HEK293 (cell line): Measurements from ENCODE around the gene PHLDA1.
A peak's percentile ranks its signal among the peaks of the same experiment; 100 is the strongest.

ENCODE experiments used
- CTCF ChIA-PET: fragments of 350-600 bp; formaldehyde crosslinking; extraction: SDS; loops from one replicate; lab custom pipeline; 2021; ENCODE audit warnings: antibody characterized with exemption; lab: Yijun Ruan, JAX
- POLR2A ChIA-PET: fragments of 300-600 bp; formaldehyde crosslinking; extraction: SDS; loops from one replicate; lab custom pipeline; 2020; ENCODE audit warnings: antibody characterized with exemption, inconsistent platforms; lab: Yijun Ruan, JAX
- H3K27ac ChIP-seq: fragments of 200-500 bp; sonication (Bioruptor generic); 2 replicates; pipeline ENCODE4 v1.5.1; 2014; ENCODE audit warnings: low read depth, low read length, control low read depth, inconsistent platforms; ENCODE audit errors: extremely low read depth
- H3K36me3 ChIP-seq, 2 experiments: fragments of 200-500 bp in 1 of 2; sonication (Bioruptor generic) in 1 of 2; 1 replicate in 1 of 2; 2 replicates in 1 of 2; pipeline ENCODE4 v1.5.1; 2014 to 2017; ENCODE audit warnings: inconsistent platforms in 2 of 2, low read length in 2 of 2; ENCODE audit not compliant: control insufficient read depth in 2 of 2, insufficient read depth in 1 of 2
- H3K4me1 ChIP-seq: fragments of 200-500 bp; sonication (Bioruptor generic); 2 replicates; pipeline ENCODE4 v1.5.1; 2014; ENCODE audit warnings: mild to moderate bottlenecking, low read length, inconsistent platforms; ENCODE audit not compliant: control insufficient read depth, insufficient read depth
- H3K4me3 ChIP-seq: 2 replicates; pipeline ENCODE4 v1.5.1; 2011; ENCODE audit warnings: low read depth, mild to moderate bottlenecking, control low read depth, low read length, moderate library complexity
- H3K9me3 ChIP-seq: fragments of 200-500 bp; sonication (Bioruptor generic); 2 replicates; pipeline ENCODE4 v1.5.1; 2014; ENCODE audit warnings: low read depth, low read length, inconsistent platforms; ENCODE audit not compliant: control insufficient read depth, insufficient read depth
- BCL11B ChIP-seq: fragments of 450-650 bp; formaldehyde crosslinking; IDR thresholded peaks from 2 replicates; pipeline ENCODE4 v1.5.1; 2016; ENCODE audit warnings: low read depth, missing biosample characterization, missing genetic modification characterization
- GLI4 ChIP-seq: fragments of 450-650 bp; formaldehyde crosslinking; IDR thresholded peaks from 2 replicates; pipeline ENCODE4 v1.5.1; 2016; ENCODE audit warnings: missing biosample characterization, missing genetic modification characterization
- GLIS1 ChIP-seq: fragments of 450-650 bp; formaldehyde crosslinking; IDR thresholded peaks from 2 replicates; pipeline ENCODE4 v1.5.1; 2016; ENCODE audit warnings: missing biosample characterization, missing genetic modification characterization
- HOXD13 ChIP-seq: sonication (generic); formaldehyde crosslinking; IDR thresholded peaks from 2 replicates; pipeline ENCODE4 v1.8.0; 2022; ENCODE audit warnings: missing genetic modification reagents, borderline replicate concordance
- KLF8 ChIP-seq: fragments of 450-650 bp; formaldehyde crosslinking; IDR thresholded peaks from 2 replicates; pipeline ENCODE4 v1.5.1; 2016; ENCODE audit warnings: missing biosample characterization, missing genetic modification characterization
- MEIS1 ChIP-seq: sonication (generic); formaldehyde crosslinking; IDR thresholded peaks from 2 replicates; pipeline ENCODE4 v1.8.1; 2022; ENCODE audit warnings: missing genetic modification reagents, mild to moderate bottlenecking, borderline replicate concordance
- PRDM4 ChIP-seq: fragments of 450-650 bp; formaldehyde crosslinking; IDR thresholded peaks from 2 replicates; pipeline ENCODE4 v1.5.1; 2017; ENCODE audit warnings: missing biosample characterization, missing genetic modification characterization
- SCRT2 ChIP-seq: fragments of 450-650 bp; formaldehyde crosslinking; IDR thresholded peaks from 2 replicates; pipeline ENCODE4 v1.5.1; 2016; ENCODE audit warnings: missing biosample characterization, missing genetic modification characterization
- TSHZ1 ChIP-seq: fragments of 450-650 bp; formaldehyde crosslinking; IDR thresholded peaks from 2 replicates; pipeline ENCODE4 v1.5.1; 2016; ENCODE audit warnings: missing biosample characterization, missing genetic modification characterization, borderline replicate concordance
- ZNF148 ChIP-seq: fragments of 450-650 bp; formaldehyde crosslinking; IDR thresholded peaks from 2 replicates; pipeline ENCODE4 v1.5.0; 2017; ENCODE audit warnings: missing biosample characterization, missing genetic modification characterization, borderline replicate concordance
- ZNF223 ChIP-seq: fragments of 450-650 bp; formaldehyde crosslinking; IDR thresholded peaks from 2 replicates; pipeline ENCODE4 v1.5.1; 2016; ENCODE audit warnings: missing biosample characterization, missing genetic modification characterization
- ZNF24 ChIP-seq: fragments of 450-650 bp; formaldehyde crosslinking; IDR thresholded peaks from 2 replicates; pipeline ENCODE4 v1.5.1; 2016; ENCODE audit warnings: missing biosample characterization, missing genetic modification characterization
- ZNF350 ChIP-seq: fragments of 450-650 bp; formaldehyde crosslinking; IDR thresholded peaks from 2 replicates; pipeline ENCODE4 v1.5.0; 2017; ENCODE audit warnings: missing biosample characterization, mild to moderate bottlenecking, missing genetic modification characterization
- ZNF37A ChIP-seq: fragments of 450-650 bp; IDR thresholded peaks from 2 replicates; pipeline ENCODE4 v1.5.1; 2018; ENCODE audit warnings: missing biosample characterization, missing genetic modification characterization
- ZNF416 ChIP-seq: fragments of 450-650 bp; formaldehyde crosslinking; IDR thresholded peaks from 2 replicates; pipeline ENCODE4 v1.5.1; 2016; ENCODE audit warnings: missing biosample characterization, missing genetic modification characterization
- ZNF677 ChIP-seq: fragments of 450-650 bp; IDR thresholded peaks from 2 replicates; pipeline ENCODE4 v1.5.0; 2018; ENCODE audit warnings: missing biosample characterization, mild to moderate bottlenecking, missing genetic modification characterization, moderate library complexity
- ZNF785 ChIP-seq: fragments of 450-650 bp; formaldehyde crosslinking; IDR thresholded peaks from 2 replicates; pipeline ENCODE4 v1.5.1; 2016; ENCODE audit warnings: missing biosample characterization, missing genetic modification characterization
- ZSCAN4 ChIP-seq: fragments of 450-650 bp; formaldehyde crosslinking; IDR thresholded peaks from 2 replicates; pipeline ENCODE4 v1.5.1; 2017; ENCODE audit warnings: missing biosample characterization, missing genetic modification characterization
- TF ChIP-seq, protein P1 (sequence below): fragments of 450-650 bp; formaldehyde crosslinking; IDR thresholded peaks from 2 replicates; pipeline ENCODE4 v1.5.1; 2016; ENCODE audit warnings: missing biosample characterization, missing genetic modification characterization
- TF ChIP-seq, protein P2 (sequence below): fragments of 450-650 bp; formaldehyde crosslinking; IDR thresholded peaks from 2 replicates; pipeline ENCODE4 v1.5.1; 2016; ENCODE audit warnings: missing biosample characterization, missing genetic modification characterization

PHLDA1 gene

DNA sequence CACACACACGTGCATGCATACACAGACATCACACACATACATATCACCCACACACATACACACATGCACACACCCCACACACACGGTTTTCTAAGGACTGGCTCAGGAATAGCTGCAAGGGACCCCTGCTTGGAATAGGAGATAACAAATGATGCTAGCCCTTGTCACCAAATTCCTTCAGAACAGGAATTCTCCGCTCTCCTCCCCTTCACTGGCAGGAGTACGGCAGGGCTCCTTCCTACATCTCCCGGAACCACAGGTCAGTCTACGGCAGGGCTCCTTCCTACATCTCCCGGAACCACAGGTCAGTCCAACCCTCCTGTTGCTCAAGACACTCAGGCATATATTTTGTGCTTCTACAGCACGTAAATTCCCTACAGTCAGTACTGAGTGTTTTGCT, 23.9 kb downstream of the PHLDA1 start:
- Histone ChIP-seq H3K36me3 (no peaks in the 10 kb centered on the region), H3K9me3 (no peaks in the 10 kb centered on the region), H3K27ac (no peak overlapping the region), H3K4me3 (no peak overlapping the region), H3K4me1 (no peaks in the 10 kb centered on the region)
- ChIA-PET CTCF (no interaction called here), POLR2A (no interaction called here)
- TF ChIP-seq PRDM4 (tag by site-specific recombination) (no peak), SCRT2 (tag by site-specific recombination) (0 out of 2 replicates have a peak, but pooled peaks have one; percentile 16), GLI4 (tag by site-specific recombination) (0 out of 2 replicates have a peak, but pooled peaks have one; percentile 3)

DNA sequence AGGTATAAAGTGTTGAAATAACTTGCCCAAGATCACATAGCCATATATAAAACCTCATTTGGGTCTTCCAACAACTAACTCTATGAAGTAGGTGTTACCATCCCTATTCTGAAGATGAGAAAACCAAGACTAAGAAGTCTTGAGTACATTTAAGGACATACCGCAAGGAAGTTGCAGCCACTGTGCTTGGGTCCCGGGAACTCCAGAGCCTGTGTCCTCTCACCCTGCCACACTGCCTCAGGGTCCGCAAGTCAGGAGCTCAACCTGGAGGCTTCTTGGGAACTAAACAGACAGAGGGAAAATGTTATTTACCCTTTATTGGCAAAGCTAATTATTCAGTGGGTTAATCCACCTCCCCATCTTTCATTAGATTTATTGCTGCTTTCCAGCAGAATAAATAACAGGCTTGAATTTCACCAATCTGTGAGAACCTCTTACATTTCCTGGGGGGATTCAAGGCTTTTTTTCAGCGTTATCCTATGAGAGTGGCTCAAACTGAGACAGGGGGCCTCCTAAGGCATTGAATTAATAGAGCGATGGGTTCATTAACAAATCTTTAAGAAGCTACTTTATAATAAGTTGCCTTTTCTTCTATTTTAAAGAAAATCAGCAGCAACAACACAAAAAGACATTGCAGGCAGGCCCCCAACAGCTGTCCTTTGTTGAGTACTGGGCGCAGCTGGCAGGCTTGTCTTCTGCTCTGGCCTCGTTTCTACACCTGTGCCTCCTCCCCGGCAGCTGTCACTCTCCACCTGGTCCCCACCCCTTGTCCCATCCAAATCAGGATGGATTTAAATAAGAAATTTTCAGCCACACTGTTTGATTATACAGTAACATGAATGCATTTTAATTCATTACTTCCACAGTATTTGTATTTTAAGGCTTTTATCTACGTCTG, 25.3 kb downstream of the PHLDA1 start:
- ChIA-PET CTCF (no interaction called here), POLR2A (interaction anchor here (0.7 kb wide), 1 partner anchor 14 kb away, joined by 3 read pairs; no protein-coding TSS in a partner anchor)
- H3K9me3 ChIP-seq, result no peaks in the 10 kb centered on the region
- no peak overlapping the region for H3K4me3 ChIP-seq
- H3K36me3 ChIP-seq, result no peaks in the 10 kb centered on the region
- H3K4me1 ChIP-seq, result no peaks in the 10 kb centered on the region
- no peak overlapping the region for H3K27ac ChIP-seq
- TF ChIP-seq, protein P1, sequence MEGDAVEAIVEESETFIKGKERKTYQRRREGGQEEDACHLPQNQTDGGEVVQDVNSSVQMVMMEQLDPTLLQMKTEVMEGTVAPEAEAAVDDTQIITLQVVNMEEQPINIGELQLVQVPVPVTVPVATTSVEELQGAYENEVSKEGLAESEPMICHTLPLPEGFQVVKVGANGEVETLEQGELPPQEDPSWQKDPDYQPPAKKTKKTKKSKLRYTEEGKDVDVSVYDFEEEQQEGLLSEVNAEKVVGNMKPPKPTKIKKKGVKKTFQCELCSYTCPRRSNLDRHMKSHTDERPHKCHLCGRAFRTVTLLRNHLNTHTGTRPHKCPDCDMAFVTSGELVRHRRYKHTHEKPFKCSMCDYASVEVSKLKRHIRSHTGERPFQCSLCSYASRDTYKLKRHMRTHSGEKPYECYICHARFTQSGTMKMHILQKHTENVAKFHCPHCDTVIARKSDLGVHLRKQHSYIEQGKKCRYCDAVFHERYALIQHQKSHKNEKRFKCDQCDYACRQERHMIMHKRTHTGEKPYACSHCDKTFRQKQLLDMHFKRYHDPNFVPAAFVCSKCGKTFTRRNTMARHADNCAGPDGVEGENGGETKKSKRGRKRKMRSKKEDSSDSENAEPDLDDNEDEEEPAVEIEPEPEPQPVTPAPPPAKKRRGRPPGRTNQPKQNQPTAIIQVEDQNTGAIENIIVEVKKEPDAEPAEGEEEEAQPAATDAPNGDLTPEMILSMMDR (tag by site-specific recombination), result no peak
- TF ChIP-seq TSHZ1, result no peak
- TF ChIP-seq ZNF785 (tag by site-specific recombination), result no peak
- no peak for TF ChIP-seq KLF8
- TF ChIP-seq GLIS1 (tag by site-specific recombination), result no peak
- TF ChIP-seq HOXD13, result no peak
- TF ChIP-seq ZNF677 (tag by site-specific recombination), result no peak
- no peak for TF ChIP-seq MEIS1 (CRISPR knock-in tag)
- no peak for TF ChIP-seq ZNF416
- no peak for TF ChIP-seq ZNF148
- TF ChIP-seq, protein P2, sequence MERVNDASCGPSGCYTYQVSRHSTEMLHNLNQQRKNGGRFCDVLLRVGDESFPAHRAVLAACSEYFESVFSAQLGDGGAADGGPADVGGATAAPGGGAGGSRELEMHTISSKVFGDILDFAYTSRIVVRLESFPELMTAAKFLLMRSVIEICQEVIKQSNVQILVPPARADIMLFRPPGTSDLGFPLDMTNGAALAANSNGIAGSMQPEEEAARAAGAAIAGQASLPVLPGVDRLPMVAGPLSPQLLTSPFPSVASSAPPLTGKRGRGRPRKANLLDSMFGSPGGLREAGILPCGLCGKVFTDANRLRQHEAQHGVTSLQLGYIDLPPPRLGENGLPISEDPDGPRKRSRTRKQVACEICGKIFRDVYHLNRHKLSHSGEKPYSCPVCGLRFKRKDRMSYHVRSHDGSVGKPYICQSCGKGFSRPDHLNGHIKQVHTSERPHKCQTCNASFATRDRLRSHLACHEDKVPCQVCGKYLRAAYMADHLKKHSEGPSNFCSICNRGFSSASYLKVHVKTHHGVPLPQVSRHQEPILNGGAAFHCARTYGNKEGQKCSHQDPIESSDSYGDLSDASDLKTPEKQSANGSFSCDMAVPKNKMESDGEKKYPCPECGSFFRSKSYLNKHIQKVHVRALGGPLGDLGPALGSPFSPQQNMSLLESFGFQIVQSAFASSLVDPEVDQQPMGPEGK, result no peak
- no peak for TF ChIP-seq BCL11B (tag by site-specific recombination)
- no peak for TF ChIP-seq ZNF37A (tag by site-specific recombination)
- TF ChIP-seq ZNF223 (tag by site-specific recombination), result no peak
- no peak for TF ChIP-seq ZSCAN4
- TF ChIP-seq ZNF350, result no peak
- TF ChIP-seq ZNF24, result no peak
